Measurements from ENCODE around the gene SLC39A7.
A peak's percentile ranks its signal among the peaks of the same experiment; 100 is the strongest.

SLC39A7 gene, protein sequence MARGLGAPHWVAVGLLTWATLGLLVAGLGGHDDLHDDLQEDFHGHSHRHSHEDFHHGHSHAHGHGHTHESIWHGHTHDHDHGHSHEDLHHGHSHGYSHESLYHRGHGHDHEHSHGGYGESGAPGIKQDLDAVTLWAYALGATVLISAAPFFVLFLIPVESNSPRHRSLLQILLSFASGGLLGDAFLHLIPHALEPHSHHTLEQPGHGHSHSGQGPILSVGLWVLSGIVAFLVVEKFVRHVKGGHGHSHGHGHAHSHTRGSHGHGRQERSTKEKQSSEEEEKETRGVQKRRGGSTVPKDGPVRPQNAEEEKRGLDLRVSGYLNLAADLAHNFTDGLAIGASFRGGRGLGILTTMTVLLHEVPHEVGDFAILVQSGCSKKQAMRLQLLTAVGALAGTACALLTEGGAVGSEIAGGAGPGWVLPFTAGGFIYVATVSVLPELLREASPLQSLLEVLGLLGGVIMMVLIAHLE

GRCh38 chr6:33200219-33201146 is at the start of gene SLC39A7, which contains the start of gene RXRB:
Gene SLC39A7 (plus strand): TSS chr6:33200867. CDS start chr6:33201246, 379 bp downstream.
Gene RXRB (minus strand): TSS chr6:33200665. CDS start chr6:33200476, 189 bp downstream.
- DNase-seq: peak; percentile 98

DNA sequence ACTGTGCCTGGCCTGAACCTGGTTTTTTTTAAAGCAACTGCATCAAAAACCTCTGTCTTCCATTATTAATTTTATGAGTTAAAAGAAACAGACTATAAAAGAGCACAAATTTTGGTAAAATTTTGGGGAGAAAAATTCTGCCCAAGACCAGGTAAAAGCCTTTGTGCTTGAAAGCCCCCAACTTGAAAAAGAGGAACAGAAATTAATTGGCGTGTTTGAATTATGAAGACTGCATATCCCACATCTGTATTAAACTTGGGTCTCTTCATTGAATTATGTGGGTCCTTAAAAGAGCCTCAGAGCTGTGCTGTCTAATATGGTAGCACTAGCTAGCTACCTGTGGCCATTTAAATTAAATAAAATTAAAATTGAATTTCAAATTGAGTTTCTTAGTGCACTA is 49.6 kb upstream of the SLC39A7 start:
- DNase-seq: no peak

- DNase-seq: no peak
Observed at GRCh38 chr6:33154349-33154748, 46.3 kb upstream of the SLC39A7 start.

DNA sequence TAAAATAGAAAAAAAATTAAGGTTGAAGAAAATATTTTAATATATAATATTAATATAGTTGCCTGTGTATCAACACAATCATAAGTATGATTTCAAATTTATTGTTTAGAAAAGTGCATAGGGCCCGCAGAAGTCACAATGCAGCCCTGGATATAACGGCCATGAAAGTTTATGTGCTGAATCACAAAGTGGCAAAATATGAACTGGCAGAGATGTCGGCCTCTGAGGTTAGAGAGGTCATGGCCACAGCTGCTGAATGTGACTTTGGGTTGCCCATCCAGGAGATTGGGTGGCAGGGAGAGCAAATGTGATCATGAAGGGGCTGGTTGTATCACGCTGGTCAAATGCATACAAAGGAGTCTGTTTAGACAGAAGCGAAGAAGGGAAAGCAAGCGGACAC is 44.1 kb upstream of the SLC39A7 start:
- no peak for DNase-seq

GRCh38 chr6:33156964-33157363 is 43.7 kb upstream of the SLC39A7 start:
- no peak for DNase-seq

- DNase-seq: no peak
Observed at GRCh38 chr6:33160096-33160495, 40.6 kb upstream of the SLC39A7 start.

DNA sequence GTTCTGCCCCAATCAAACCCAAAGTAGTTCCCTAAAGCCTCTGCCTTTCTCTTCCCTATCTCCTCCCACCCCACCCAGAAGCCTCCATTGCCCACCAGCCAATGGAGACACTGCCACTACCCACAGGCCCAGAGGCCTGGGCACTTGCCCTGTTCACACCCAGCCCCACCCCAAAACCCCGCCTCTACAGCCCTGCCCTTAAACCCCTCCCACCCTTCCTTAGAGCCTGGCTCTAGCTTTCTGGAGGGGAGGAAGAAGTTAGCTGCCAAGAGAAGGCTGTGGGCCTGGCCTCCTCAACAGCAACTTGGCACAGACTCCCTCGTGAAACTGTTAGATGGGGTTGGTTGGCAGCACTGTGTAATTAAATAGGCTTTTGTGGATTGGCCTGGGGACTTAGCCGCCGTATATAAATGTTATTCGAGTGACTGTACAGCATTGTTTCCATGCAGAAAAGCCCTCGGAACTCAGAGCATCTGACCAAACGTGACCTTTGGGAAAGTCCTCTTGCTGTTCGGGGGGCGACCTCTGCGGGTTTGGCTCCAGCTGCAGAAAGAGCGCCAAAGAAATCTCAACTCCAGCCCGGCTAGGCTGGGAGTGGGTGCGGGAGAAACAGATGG is 39.8 kb upstream of the SLC39A7 start:
- DNase-seq: no peak

GRCh38 chr6:33161354-33162331 is 39.0 kb upstream of the SLC39A7 start:
- DNase-seq: peak; percentile 77

DNA sequence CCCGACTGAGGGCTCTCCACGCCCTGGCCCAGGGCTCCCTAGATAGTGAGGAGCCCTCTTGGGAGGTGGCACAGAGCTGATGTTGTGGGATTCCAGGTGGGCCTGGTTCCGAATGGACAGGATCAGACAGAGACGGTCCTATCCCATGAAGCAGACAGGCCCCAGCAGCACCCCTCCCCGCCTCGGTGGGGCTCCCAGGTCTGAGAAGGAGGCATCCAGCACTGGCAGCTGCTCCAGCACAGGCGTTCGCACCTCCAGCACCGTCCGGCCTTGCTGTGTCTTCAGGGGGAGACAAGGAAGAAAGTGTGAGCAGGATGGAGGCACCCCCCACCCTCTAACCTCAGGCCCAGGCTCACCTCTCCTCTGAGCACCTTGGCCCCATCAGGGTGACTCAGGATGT is 37.1 kb upstream of the SLC39A7 start:
- no peak for DNase-seq

GRCh38 chr6:33164176-33164575 is 36.5 kb upstream of the SLC39A7 start:
- no peak for DNase-seq

GRCh38 chr6:33164665-33165373 is 35.8 kb upstream of the SLC39A7 start:
- no peak for DNase-seq

DNA sequence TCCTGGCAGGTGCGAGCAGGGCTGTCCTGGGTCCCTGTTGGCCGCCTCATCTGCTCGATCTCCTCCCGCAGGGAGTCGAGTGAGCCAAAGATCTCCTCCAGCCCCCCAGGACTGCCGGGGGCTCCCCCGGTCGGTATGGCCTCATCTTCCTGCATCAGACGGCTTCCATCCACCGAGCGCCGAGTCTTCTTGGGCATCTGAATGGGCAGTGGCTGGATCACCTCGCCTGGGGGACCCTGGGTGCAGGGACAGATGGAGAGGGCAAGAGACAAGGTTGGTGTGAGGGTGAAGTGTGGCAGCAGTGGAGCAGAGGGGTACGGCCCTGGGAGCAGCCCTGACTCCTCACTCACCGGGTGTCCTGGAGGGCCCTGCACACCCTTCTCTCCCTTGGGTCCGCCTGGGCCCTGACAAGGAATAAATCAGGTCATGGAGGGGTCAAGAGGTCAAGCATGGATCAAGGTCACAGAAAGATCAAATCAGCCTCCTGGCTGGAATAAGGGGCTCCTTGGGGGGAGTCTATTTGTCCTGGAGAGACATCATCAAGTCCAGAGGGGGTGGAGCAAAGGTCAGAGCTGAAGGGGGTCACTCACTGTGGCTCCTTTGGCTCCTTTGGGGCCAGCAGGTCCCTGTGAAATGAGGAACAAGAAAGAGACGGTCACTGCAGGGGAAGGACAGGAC is 34.9 kb upstream of the SLC39A7 start:
- no peak for DNase-seq

DNA sequence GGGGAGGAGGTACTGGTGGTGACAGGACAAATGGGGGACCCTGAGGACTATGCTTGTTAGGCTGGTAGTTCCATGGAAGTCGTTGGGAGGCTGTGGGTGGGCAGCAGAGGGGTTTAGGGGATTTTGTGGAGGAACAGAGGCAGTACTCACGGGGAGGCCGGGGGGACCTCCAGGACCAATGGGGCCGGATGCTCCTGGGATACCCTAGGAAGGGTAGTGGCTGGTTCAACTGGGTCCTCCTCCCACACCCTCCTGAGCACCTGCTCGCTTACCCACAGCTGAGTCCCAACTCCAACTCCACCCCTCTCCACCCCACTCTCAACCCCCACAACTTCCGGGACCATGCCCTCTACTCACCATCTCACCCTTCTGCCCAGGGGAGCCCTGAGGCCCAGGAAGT is 34.3 kb upstream of the SLC39A7 start:
- DNase-seq: no peak

- DNase-seq: no peak
Observed at GRCh38 chr6:33166811-33167210, 33.9 kb upstream of the SLC39A7 start.

GRCh38 chr6:33167374-33168283 is 33.0 kb upstream of the SLC39A7 start:
- no peak for DNase-seq

GRCh38 chr6:33168284-33168601 is 32.4 kb upstream of the SLC39A7 start:
- no peak for DNase-seq

GRCh38 chr6:33168639-33169038 is 32.0 kb upstream of the SLC39A7 start:
- no peak for DNase-seq

DNA sequence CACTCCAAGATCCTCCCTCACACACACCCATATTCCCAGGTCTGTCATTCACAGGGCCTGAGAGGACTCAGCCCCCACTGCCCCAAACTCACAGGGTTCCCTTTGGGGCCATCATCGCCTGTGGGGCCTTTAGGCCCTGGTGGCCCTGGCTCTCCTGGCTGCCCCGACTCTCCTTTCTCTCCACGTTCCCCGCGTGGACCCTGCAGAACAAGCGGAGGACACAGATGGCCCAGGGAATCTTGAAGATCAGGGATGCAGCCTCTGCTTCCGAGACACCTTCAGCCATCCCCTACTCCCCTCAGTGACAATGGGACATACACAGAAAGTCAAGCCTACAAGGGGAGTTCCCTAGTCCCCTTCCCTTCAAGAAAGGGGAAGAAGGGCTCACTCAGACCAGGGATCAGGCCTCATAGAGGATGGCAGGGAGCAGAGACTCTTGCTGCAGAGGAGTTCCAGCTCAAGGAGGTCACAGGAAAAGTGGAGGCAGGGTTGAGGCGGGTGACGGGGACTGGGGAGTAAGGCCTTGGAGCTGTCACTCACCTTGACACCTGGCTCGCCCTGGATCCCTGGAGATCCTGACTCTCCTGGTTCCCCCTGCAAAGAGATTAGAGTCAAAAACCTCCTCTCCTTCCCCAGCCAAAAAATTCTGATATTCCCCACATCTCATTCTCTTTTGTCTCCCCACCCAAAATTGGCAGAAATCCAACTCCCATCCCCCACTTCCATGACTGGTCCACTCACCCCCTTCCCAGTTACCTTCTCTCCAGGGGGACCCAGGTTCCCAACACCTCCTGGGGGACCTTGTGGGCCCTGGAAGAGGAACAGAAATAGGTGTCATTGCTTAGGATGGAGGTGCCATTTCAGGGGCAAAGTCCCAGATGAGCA is 31.1 kb upstream of the SLC39A7 start:
- DNase-seq: no peak
